Astrocyte (in vitro differentiated cells and primary cell): ENCODE results near the gene NLGN1.

Experiments used
- CTCF ChIP-seq: IDR thresholded peaks from 2 replicates; pipeline ENCODE4 v1.5.1; 2011; ENCODE audit warnings: low read depth, mild to moderate bottlenecking, inconsistent platforms, low read length, moderate library complexity; ENCODE audit not compliant: insufficient read depth
- EZH2 ChIP-seq: IDR thresholded peaks from 2 replicates; pipeline ENCODE4 v1.6.1; 2012; ENCODE audit warnings: mild to moderate bottlenecking, low read length, inconsistent platforms; ENCODE audit not compliant: insufficient read depth

DNA sequence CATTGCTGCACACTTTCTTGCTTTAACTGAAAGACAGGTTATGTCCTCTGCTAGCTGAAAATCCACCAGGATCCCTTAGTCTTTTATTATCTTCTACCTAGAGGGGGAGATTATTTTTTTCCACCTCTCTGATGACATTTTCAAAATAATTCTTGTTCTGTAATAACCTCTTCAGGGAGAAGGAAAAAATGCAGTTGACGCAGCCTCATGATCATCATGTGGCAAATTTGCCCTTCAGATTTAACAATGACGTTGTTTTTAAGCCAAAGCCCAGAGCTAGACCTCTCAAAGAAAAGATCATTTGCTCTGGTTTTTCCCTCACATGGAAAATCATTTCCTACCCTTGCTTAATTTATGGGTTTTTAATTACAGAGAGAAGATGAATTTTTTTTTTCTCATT lies 724.9 kb downstream of the NLGN1 start:
- no peak for TF ChIP-seq CTCF
- TF ChIP-seq EZH2, result no peak
